Measurements from ENCODE around the gene TOX2.

The TOX2 gene

GRCh38 chr20:43916073-43916880, 1.6 kb downstream of the TOX2 start:
- no peak for DNase-seq

- no peak for DNase-seq
Observed at GRCh38 chr20:43916881-43917371, 2.3 kb downstream of the TOX2 start.

GRCh38 chr20:43917380-43917779, 2.7 kb downstream of the TOX2 start:
- DNase-seq = no peak

- DNase-seq = no peak
Observed at GRCh38 chr20:43919686-43920403, 5.2 kb downstream of the TOX2 start.

GRCh38 chr20:43920797-43921196, 6.1 kb downstream of the TOX2 start:
- DNase-seq = no peak

GRCh38 chr20:43921227-43921780, 6.7 kb downstream of the TOX2 start:
- DNase-seq = no peak

- no peak for DNase-seq
Observed at GRCh38 chr20:43922614-43923013, 8.0 kb downstream of the TOX2 start.

- DNase-seq = no peak
Observed at GRCh38 chr20:43923322-43923721, 8.7 kb downstream of the TOX2 start.

- DNase-seq = no peak
Observed at GRCh38 chr20:43923917-43924316, 9.3 kb downstream of the TOX2 start.

- DNase-seq = peak; percentile 74
Observed at GRCh38 chr20:43925215-43925614, 10.6 kb downstream of the TOX2 start.

- DNase-seq = no peak
Observed at GRCh38 chr20:43925801-43926200, 11.1 kb downstream of the TOX2 start.

- no peak for DNase-seq
Observed at GRCh38 chr20:43926287-43927050, 11.8 kb downstream of the TOX2 start.

GRCh38 chr20:43931976-43932375, 17.3 kb downstream of the TOX2 start:
- no peak for DNase-seq

GRCh38 chr20:43934833-43935232, 20.2 kb downstream of the TOX2 start:
- DNase-seq = no peak

- no peak for DNase-seq
Observed at GRCh38 chr20:43936104-43936770, 21.6 kb downstream of the TOX2 start.

GRCh38 chr20:43936805-43937204, 22.2 kb downstream of the TOX2 start:
- no peak for DNase-seq

GRCh38 chr20:43937591-43937990, 22.9 kb downstream of the TOX2 start:
- no peak for DNase-seq

GRCh38 chr20:43938017-43938655, 23.5 kb downstream of the TOX2 start:
- no peak for DNase-seq

- no peak for DNase-seq
Observed at GRCh38 chr20:43938932-43939761, 24.5 kb downstream of the TOX2 start.

GRCh38 chr20:43939762-43940121, 25.1 kb downstream of the TOX2 start:
- no peak for DNase-seq
